Breast epithelium (tissue), 3 donors: ENCODE measurements around the gene VAPA.

ENCODE experiments used
- CTCF ChIP-seq, 3 donors: fragments of 450-650 bp; IDR thresholded peaks; one replicate each; pipeline ENCODE4 v1.5.1; 2016 to 2017; ENCODE audit warnings: antibody characterized with exemption in 3 of 3, mild to moderate bottlenecking in 3 of 3, moderate library complexity in 3 of 3
- POLR2A ChIP-seq: fragments of 450-650 bp; IDR thresholded peaks from one replicate; pipeline ENCODE4 v1.6.1; 2016; ENCODE audit warnings: antibody characterized with exemption, mild to moderate bottlenecking, moderate library complexity
- POLR2AphosphoS5 ChIP-seq, 3 donors: sonication (generic); formaldehyde crosslinking; IDR thresholded peaks; one replicate each; pipeline ENCODE4 v1.6.1; 2017; ENCODE audit warnings: antibody characterized with exemption in 3 of 3

- no peak for TF ChIP-seq CTCF (IDR thresholded peaks at IDR 0.05)
- no peak for TF ChIP-seq POLR2A
- TF ChIP-seq POLR2AphosphoS5 (IDR thresholded peaks at IDR 0.05), result no peak
These were observed 23.6 kb upstream of the VAPA start for GRCh38 chr18:9890196-9890595.
